Measurements from ENCODE around the gene SHD.

The SHD gene

GRCh38 chr19:4318460-4318859 lies 39.4 kb downstream of the SHD start:
- no peak for ATAC-seq
- TF ChIP-seq ZFP3 (CRISPR knock-in tag; IDR thresholded peaks at IDR 0.05) (0 out of 2 replicates have a peak, but pooled peaks have one; percentile 66), ESRRG (CRISPR knock-in tag; IDR thresholded peaks at IDR 0.05) (no peak), OSR1 (CRISPR knock-in tag; IDR thresholded peaks at IDR 0.05) (no peak), ZNF8 (CRISPR knock-in tag; IDR thresholded peaks at IDR 0.05) (no peak)

GRCh38 chr19:4319067-4319718 lies 40.1 kb downstream of the SHD start:
- no peak for ATAC-seq
- TF ChIP-seq ZNF565 (CRISPR knock-in tag; conservative IDR thresholded peaks at IDR 0.05; ENCODE audit: low read depth) (no peak), RARB (CRISPR knock-in tag; IDR thresholded peaks at IDR 0.05) (no peak)

GRCh38 chr19:4320419-4320818 lies 41.4 kb downstream of the SHD start:
- TF ChIP-seq BACH2 (CRISPR knock-in tag; IDR thresholded peaks at IDR 0.05; ENCODE audit: borderline replicate concordance) (no peak), PPARA (CRISPR knock-in tag; IDR thresholded peaks at IDR 0.05; ENCODE audit: borderline replicate concordance) (no peak), GLIS3 (CRISPR knock-in tag; IDR thresholded peaks at IDR 0.05) (no peak), RARB (CRISPR knock-in tag; IDR thresholded peaks at IDR 0.05) (no peak), ZNF565 (CRISPR knock-in tag; conservative IDR thresholded peaks at IDR 0.05; ENCODE audit: low read depth) (no peak), CSRNP3 (CRISPR knock-in tag; IDR thresholded peaks at IDR 0.05) (no peak), ARNTL (CRISPR knock-in tag; IDR thresholded peaks at IDR 0.05; ENCODE audit: borderline replicate concordance, low read depth) (no peak), ZFP3 (CRISPR knock-in tag; IDR thresholded peaks at IDR 0.05) (no peak), CSDC2 (CRISPR knock-in tag; IDR thresholded peaks at IDR 0.05) (no peak), SNAI2 (CRISPR knock-in tag; IDR thresholded peaks at IDR 0.05) (no peak)

GRCh38 chr19:4322942-4323665 lies 44.0 kb downstream of the SHD start:
- ATAC-seq, result no peak
- TF ChIP-seq POU6F1 (CRISPR knock-in tag; IDR thresholded peaks at IDR 0.05; ENCODE audit: borderline replicate concordance, low read depth) (no peak), RARB (CRISPR knock-in tag; IDR thresholded peaks at IDR 0.05) (no peak), ZNF8 (CRISPR knock-in tag; IDR thresholded peaks at IDR 0.05) (no peak), ZNF70 (CRISPR knock-in tag; IDR thresholded peaks at IDR 0.05) (no peak), ZFP30 (CRISPR knock-in tag; IDR thresholded peaks at IDR 0.05) (no peak), ISL1 (CRISPR knock-in tag; IDR thresholded peaks at IDR 0.05) (no peak), GLIS3 (CRISPR knock-in tag; IDR thresholded peaks at IDR 0.05) (no peak), CSRNP3 (CRISPR knock-in tag; IDR thresholded peaks at IDR 0.05) (no peak), TSHZ2 (CRISPR knock-in tag; IDR thresholded peaks at IDR 0.05) (no peak), ZFP3 (CRISPR knock-in tag; IDR thresholded peaks at IDR 0.05) (no peak), PPARA (CRISPR knock-in tag; IDR thresholded peaks at IDR 0.05; ENCODE audit: borderline replicate concordance) (no peak), TOX (CRISPR knock-in tag; IDR thresholded peaks at IDR 0.05; ENCODE audit: borderline replicate concordance) (no peak), CSDC2 (CRISPR knock-in tag; IDR thresholded peaks at IDR 0.05) (no peak)

More at GRCh38 chr19:4320419-4320818, 41.4 kb downstream of the SHD start:
- no peak for ATAC-seq
